Nephron progenitor cell (in vitro differentiated cells): Measurements from ENCODE around the gene ITGA6.

Experiments
- DNase-seq: peaks from one replicate; pipeline ENCODE4 v3.0.0; 2021
- H3K27ac Mint-ChIP-seq: 2 replicates; pipeline ENCODE4 v1.8.0; 2021; ENCODE audit warnings: mild to moderate bottlenecking, moderate library complexity, mixed read lengths
- H3K27me3 Mint-ChIP-seq: 2 replicates; pipeline ENCODE4 v1.8.0; 2021; ENCODE audit warnings: mild to moderate bottlenecking, low read depth, mixed read lengths; ENCODE audit not compliant: poor library complexity
- H3K36me3 Mint-ChIP-seq: 2 replicates; pipeline ENCODE4 v1.8.0; 2021; ENCODE audit warnings: low read depth, mixed read lengths
- H3K4me1 Mint-ChIP-seq: 2 replicates; pipeline ENCODE4 v1.8.0; 2021; ENCODE audit warnings: mixed read lengths
- H3K4me3 Mint-ChIP-seq: 2 replicates; pipeline ENCODE4 v1.8.0; 2021; ENCODE audit warnings: mild to moderate bottlenecking, moderate library complexity, mixed read lengths
- H3K9me3 Mint-ChIP-seq: 2 replicates; pipeline ENCODE4 v1.8.0; 2021; ENCODE audit warnings: mild to moderate bottlenecking, moderate library complexity, mixed read lengths
- TF ChIP-seq, protein P1 (sequence below): fragments of 200-600 bp; sonication (generic); IDR thresholded peaks from 2 replicates; pipeline ENCODE4 v1.5.0; 2021; ENCODE audit warnings: antibody characterized with exemption

ITGA6 gene

DNA sequence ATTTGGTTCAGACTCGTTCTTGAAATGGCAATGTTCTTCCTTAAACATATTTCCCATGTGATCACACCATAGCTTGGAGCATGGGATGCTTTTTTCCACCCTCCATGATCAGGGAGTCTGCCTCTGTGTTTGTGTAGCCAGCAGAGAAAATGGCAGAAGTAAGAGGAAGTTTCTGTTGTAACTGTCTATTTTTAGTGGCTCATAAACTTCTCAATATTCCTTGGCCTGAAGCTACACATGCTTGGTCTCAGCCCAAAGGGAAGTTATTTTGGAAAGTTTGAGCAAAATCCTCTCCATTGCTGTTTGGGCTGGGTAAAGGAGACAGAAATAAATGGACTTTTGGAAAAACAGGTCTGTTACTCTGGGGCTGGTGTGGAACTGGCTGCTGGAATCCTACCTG, 33.4 kb upstream of the ITGA6 start:
- Mint-ChIP-seq H3K27ac (no peak overlapping the region), H3K9me3 (no peaks in the 10 kb centered on the region), H3K27me3 (peaks cover 3% of the 10 kb centered on the region), H3K4me3 (no peak overlapping the region), H3K36me3 (no peaks in the 10 kb centered on the region), H3K4me1 (no peaks in the 10 kb centered on the region)
- TF ChIP-seq, protein P1, sequence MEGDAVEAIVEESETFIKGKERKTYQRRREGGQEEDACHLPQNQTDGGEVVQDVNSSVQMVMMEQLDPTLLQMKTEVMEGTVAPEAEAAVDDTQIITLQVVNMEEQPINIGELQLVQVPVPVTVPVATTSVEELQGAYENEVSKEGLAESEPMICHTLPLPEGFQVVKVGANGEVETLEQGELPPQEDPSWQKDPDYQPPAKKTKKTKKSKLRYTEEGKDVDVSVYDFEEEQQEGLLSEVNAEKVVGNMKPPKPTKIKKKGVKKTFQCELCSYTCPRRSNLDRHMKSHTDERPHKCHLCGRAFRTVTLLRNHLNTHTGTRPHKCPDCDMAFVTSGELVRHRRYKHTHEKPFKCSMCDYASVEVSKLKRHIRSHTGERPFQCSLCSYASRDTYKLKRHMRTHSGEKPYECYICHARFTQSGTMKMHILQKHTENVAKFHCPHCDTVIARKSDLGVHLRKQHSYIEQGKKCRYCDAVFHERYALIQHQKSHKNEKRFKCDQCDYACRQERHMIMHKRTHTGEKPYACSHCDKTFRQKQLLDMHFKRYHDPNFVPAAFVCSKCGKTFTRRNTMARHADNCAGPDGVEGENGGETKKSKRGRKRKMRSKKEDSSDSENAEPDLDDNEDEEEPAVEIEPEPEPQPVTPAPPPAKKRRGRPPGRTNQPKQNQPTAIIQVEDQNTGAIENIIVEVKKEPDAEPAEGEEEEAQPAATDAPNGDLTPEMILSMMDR, result no peak
- DNase-seq, result no peak

DNA sequence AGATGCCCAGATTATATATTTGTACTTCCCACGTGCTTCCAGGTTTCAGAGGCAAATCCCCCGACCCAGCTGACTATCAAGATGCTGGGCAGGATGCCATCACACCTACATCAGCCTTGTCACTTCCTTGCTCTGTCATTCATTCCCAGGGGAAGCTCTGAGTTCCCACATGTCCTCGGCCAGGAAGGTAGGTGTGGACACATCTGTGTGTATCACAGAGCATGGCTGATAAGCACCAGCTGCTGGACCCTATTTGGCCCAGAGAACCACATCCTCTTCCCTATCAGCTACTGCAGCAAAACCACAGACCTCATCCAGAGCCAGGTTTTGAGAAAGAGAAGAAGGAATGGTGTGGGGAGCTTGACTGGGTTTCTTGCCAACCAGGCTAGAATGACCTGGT, 31.9 kb upstream of the ITGA6 start:
- TF ChIP-seq, protein P1, result no peak
- Mint-ChIP-seq H3K27me3 (peaks cover 6% of the 10 kb centered on the region), H3K4me3 (no peak overlapping the region), H3K4me1 (no peaks in the 10 kb centered on the region), H3K27ac (no peak overlapping the region), H3K9me3 (no peaks in the 10 kb centered on the region), H3K36me3 (no peaks in the 10 kb centered on the region)
- DNase-seq, result no peak

DNA sequence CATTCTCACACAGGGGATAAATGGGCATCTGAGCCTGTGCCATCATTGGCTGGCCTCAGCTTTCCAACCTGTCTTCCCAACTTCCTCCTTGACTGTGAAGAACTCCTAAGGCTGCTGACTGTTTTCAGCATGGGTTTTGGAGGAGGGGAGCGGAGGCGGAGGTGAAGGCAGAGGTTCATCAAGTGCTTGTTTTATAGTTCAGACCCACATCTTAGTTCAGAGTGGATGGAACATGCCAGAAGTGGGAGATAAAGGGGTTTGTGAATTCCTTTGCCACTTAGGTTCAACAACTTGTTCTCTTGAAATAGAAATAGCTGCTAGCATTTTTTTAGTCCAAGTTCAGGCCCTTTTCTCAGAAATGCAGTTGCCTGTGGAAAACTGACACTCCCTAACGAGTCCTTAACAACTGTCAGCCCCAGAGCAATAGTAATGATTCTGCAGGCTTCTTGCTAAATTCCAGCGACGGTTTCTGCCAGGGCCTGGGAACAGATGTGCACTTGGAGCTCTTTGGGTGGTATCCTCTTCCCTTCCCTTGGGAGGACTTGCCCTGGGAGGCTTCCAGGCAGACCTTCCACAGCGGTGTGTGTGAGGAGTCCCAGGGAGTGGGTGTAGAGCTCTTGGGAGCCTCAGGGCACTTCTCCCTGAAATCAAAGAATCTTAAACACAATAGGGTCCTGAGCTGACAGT, 30.1 kb upstream of the ITGA6 start:
- H3K27ac Mint-ChIP-seq, result no peak overlapping the region
- DNase-seq, result no peak
- no peaks in the 10 kb centered on the region for H3K4me1 Mint-ChIP-seq

DNA sequence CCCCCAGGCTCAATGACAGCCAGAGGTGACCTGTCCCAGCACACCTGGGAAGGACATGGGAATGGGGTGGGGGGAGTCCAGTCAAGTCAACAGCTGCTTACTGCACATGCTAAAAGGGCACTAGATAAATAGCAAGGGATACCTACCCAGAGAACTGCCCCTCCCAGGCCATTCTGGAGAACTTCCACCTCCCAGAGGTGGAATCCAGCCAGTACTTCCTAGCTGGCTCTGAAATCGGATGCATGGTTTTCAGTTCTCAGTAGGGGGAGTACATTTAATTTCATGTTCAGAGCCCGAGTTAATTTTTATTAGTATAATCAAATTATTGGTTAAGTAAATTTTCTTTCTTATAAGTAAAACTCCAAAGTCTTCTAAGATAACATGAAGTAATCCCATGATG, 28.9 kb upstream of the ITGA6 start:
- DNase-seq, result no peak
- Mint-ChIP-seq H3K27me3 (peaks cover 6% of the 10 kb centered on the region), H3K27ac (no peak overlapping the region), H3K9me3 (no peaks in the 10 kb centered on the region), H3K36me3 (no peaks in the 10 kb centered on the region), H3K4me1 (no peaks in the 10 kb centered on the region), H3K4me3 (no peak overlapping the region)
- TF ChIP-seq, protein P1, result no peak

More for the DNA sequence above, 30.1 kb upstream of the ITGA6 start:
- Mint-ChIP-seq H3K27me3 (peaks cover 6% of the 10 kb centered on the region), H3K4me3 (no peak overlapping the region), H3K9me3 (no peaks in the 10 kb centered on the region), H3K36me3 (no peaks in the 10 kb centered on the region)
- TF ChIP-seq, protein P1, result no peak

DNA sequence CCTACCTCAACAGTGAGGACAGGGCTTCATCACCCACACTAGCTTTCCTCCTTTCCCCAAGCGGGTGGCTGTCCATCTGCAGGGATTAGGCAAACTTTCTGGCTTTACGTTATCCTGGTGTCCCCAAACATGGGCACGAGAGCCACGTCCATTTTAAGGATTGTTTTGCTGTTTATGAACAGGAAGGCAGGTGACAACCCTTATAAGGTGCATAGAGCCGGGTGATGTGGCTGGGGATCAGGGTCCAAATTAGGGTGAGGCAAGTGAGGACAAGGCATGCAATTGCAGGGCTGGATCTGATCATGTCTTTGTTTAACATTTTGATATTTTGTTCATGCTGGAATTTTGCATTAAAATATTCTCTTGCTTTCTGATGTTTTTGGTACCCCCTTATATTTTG, 27.6 kb upstream of the ITGA6 start:
- Mint-ChIP-seq H3K4me1 (no peaks in the 10 kb centered on the region), H3K9me3 (no peaks in the 10 kb centered on the region), H3K27ac (no peak overlapping the region), H3K36me3 (no peaks in the 10 kb centered on the region), H3K4me3 (no peak overlapping the region), H3K27me3 (peaks cover 6% of the 10 kb centered on the region)
- TF ChIP-seq, protein P1, result no peak
- DNase-seq, result no peak

DNA sequence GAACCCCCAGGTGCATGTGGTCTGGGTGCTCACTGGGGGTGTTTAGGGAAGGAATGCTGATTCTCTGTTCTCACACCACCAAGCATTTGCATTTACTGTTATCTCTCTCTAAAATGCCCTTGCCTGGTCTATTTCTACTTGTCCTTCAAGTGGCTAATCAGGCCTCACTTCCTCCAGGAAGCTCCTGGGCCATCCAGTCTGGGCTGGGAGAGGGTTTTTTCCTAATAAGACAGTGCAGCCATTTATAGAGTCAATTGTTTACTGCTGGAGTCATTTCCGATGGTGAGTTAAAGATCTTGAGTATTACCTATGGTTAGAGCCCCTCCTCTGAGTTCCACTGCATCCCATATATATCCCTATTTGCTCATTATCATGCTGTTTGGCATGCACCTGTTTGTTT, 25.2 kb upstream of the ITGA6 start:
- Mint-ChIP-seq H3K9me3 (no peaks in the 10 kb centered on the region), H3K27me3 (peaks cover 2% of the 10 kb centered on the region), H3K4me3 (no peak overlapping the region), H3K27ac (no peak overlapping the region), H3K4me1 (no peaks in the 10 kb centered on the region), H3K36me3 (no peaks in the 10 kb centered on the region)
- DNase-seq, result no peak
- TF ChIP-seq, protein P1, result no peak
